Common myeloid progenitor, CD34-positive (primary cell): Measurements from ENCODE around the gene SEC14L6.
"Not testable (repeated sequence)": the region's sequence is repeated elsewhere in the genome, so short reads cannot be mapped to it uniquely, and the experiment has no call there.

Source experiments
- CTCF ChIA-PET: fragments of 350-600 bp; sonication (Branson Sonifier 250); formaldehyde crosslinking; loops from one replicate; lab custom pipeline; 2021; ENCODE audit warnings: antibody characterized with exemption; lab: Charles Lee
- POLR2A ChIA-PET: fragments of 350-600 bp; sonication (Branson Sonifier 250); formaldehyde crosslinking; loops from one replicate; lab custom pipeline; 2021; ENCODE audit warnings: antibody characterized with exemption; lab: Charles Lee
- DNase-seq, 3 donors: peaks; one replicate each; pipeline versions ENCODE4 v3.0.0 to v3.0.0-alpha.2; 2013
- H3K27ac ChIP-seq, 2 experiments: 1 replicate in 1 of 2; 2 replicates in 1 of 2; pipeline ENCODE4 v1.7.0; 2013; ENCODE audit warnings: inconsistent platforms in 2 of 2, low read length in 2 of 2, mild to moderate bottlenecking in 2 of 2, low read depth in 1 of 2, moderate library complexity in 1 of 2; ENCODE audit not compliant: severe bottlenecking in 2 of 2, insufficient read depth in 1 of 2, poor library complexity in 1 of 2
- H3K27me3 ChIP-seq, 5 experiments: replicated peaks in 2 of 5; 1 replicate in 3 of 5; 2 replicates in 2 of 5; pipeline versions ENCODE4 v1.6.1 to v1.7.0; 2013; ENCODE audit warnings: low read length in 4 of 5, mild to moderate bottlenecking in 2 of 5, moderate library complexity in 2 of 5, inconsistent platforms in 1 of 5; ENCODE audit not compliant: insufficient read depth in 5 of 5, control insufficient read depth in 4 of 5
- H3K36me3 ChIP-seq, 4 experiments: 1 replicate in 2 of 4; 2 replicates in 2 of 4; pipeline versions ENCODE4 v1.6.1 to v1.7.0; 2013; ENCODE audit warnings: low read length in 3 of 4, control low read depth in 1 of 4, mild to moderate bottlenecking in 1 of 4; ENCODE audit not compliant: control insufficient read depth in 4 of 4, insufficient read depth in 4 of 4
- H3K4me1 ChIP-seq, 4 experiments: 1 replicate in 3 of 4; 2 replicates in 1 of 4; pipeline versions ENCODE4 v1.6.1 to v1.7.1; 2013; ENCODE audit warnings: low read length in 3 of 4, mild to moderate bottlenecking in 3 of 4, control low read depth in 1 of 4, inconsistent platforms in 1 of 4, moderate library complexity in 1 of 4; ENCODE audit not compliant: control insufficient read depth in 4 of 4, insufficient read depth in 4 of 4; ENCODE audit errors: control extremely low read depth in 1 of 4
- H3K4me3 ChIP-seq, 7 experiments: 1 replicate in 4 of 7; 2 replicates in 3 of 7; pipeline versions ENCODE4 v1.5.1 to v1.7.0; 2013; ENCODE audit warnings: mild to moderate bottlenecking in 7 of 7, low read length in 6 of 7, moderate library complexity in 6 of 7, inconsistent platforms in 2 of 7, low read depth in 2 of 7, control low read depth in 1 of 7; ENCODE audit not compliant: insufficient read depth in 4 of 7, control insufficient read depth in 1 of 7; ENCODE audit errors: extremely low read depth in 1 of 7
- H3K9me3 ChIP-seq, 5 experiments: 1 replicate in 4 of 5; 2 replicates in 1 of 5; pipeline versions ENCODE4 v1.6.1 to v1.7.1; 2013; ENCODE audit warnings: low read length in 4 of 5, mild to moderate bottlenecking in 2 of 5, inconsistent platforms in 1 of 5, low read depth in 1 of 5, moderate library complexity in 1 of 5; ENCODE audit not compliant: control insufficient read depth in 4 of 5, insufficient read depth in 2 of 5; ENCODE audit errors: control extremely low read depth in 1 of 5
- WGBS: methylation state at CpG from one replicate; pipeline ENCODE4 v1.1.5; 2013; ENCODE audit not compliant: insufficient coverage; 5-methylcytosine and 5-hydroxymethylcytosine counted together

SEC14L6 gene

DNA sequence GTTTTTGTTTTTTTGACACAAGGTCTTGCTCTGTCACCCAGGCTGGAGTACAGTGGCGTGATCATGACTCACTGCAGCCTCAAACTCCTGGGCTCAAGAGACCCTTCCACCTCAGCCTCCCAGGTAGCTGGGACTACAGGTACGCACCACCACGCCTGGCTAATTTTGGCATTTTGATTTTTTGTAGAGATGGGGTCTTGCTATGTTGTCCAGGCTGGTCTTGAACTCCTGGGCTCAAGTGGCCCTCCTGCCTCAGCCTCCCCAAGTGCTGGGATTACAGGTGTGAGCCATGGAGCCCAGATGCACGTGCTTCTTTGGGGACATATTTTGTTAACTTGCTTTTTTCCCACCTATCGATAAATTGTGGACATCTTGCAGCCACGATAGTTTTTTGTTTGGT lies 20.7 kb upstream of the SEC14L6 start:
- H3K4me3 ChIP-seq, DNase-seq, CTCF ChIA-PET, H3K4me1 ChIP-seq, H3K27ac ChIP-seq, H3K9me3 ChIP-seq, POLR2A ChIA-PET, H3K36me3 ChIP-seq: not testable (repeated sequence)
- H3K27me3 ChIP-seq, result peaks cover 0 to 12% (median 4%) of the 10 kb centered on the region in 5 experiments
- WGBS, result 93% methylated on average over 2 of the region's 6 CpGs

GRCh38 chr22:30566125-30566524 lies 19.6 kb upstream of the SEC14L6 start:
- Histone ChIP-seq H3K4me1 (no peaks in the 10 kb centered on the region), H3K4me3 (no peak overlapping the region), H3K27me3 (peaks cover 0 to 12% (median 4%) of the 10 kb centered on the region in 5 experiments), H3K36me3 (no peaks in the 10 kb centered on the region), H3K27ac (no peak overlapping the region), H3K9me3 (no peaks in the 10 kb centered on the region)
- CTCF ChIA-PET, result no interaction called here
- 85% methylated on average over 7 of the region's 7 CpGs for WGBS
- POLR2A ChIA-PET, result interaction anchor here (0.6 kb wide), 1 partner anchor 14 kb away, joined by 3 read pairs; no protein-coding TSS in a partner anchor
- DNase-seq, result no peak

- 96% methylated on average over 4 of the region's 4 CpGs for WGBS
- Histone ChIP-seq H3K36me3 (no peaks in the 10 kb centered on the region), H3K27ac (no peak overlapping the region), H3K27me3 (peaks cover 0 to 12% (median 2%) of the 10 kb centered on the region in 5 experiments), H3K9me3 (no peaks in the 10 kb centered on the region), H3K4me3 (no peak overlapping the region), H3K4me1 (no peaks in the 10 kb centered on the region)
- ChIA-PET POLR2A (interaction anchor here (0.6 kb wide), 1 partner anchor 13 kb away, joined by 3 read pairs; no protein-coding TSS in a partner anchor), CTCF (no interaction called here)
- no peak for DNase-seq
Observed at GRCh38 chr22:30565341-30565740, 18.8 kb upstream of the SEC14L6 start.

DNA sequence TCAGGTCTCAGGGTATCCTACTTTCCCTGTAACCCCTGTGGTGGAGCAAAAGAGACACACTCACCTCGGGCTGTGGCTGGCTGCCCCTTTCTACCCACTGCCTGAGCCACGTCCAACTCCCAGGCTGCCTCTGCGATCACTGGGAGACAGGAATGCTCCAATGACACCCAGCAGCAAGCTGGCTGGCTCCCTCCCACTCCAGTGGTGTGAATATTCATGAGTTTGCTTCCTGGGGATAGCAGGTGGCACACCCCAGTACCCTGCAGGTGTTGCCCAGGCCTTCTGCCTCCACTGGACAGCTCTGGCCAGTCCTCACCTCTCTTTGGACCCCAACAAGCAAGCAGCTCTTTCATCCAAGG lies 18.2 kb upstream of the SEC14L6 start:
- DNase-seq, result no peak
- H3K9me3 ChIP-seq, result no peaks in the 10 kb centered on the region
- POLR2A ChIA-PET, result no interaction called here
- WGBS, result 93% methylated on average over 2 of the region's 3 CpGs
- H3K27ac ChIP-seq, result no peak overlapping the region
- H3K36me3 ChIP-seq, result no peaks in the 10 kb centered on the region
- CTCF ChIA-PET, result no interaction called here
- no peaks in the 10 kb centered on the region for H3K4me1 ChIP-seq
- no peak overlapping the region for H3K4me3 ChIP-seq
- H3K27me3 ChIP-seq, result peaks cover 0 to 12% (median 2%) of the 10 kb centered on the region in 5 experiments

- ChIA-PET POLR2A (interaction anchor here (0.6 kb wide), 1 partner anchor 556 kb away, joined by 3 read pairs; no protein-coding TSS in a partner anchor), CTCF (no interaction called here)
- Histone ChIP-seq H3K27me3 (peaks cover 0 to 11% (median 2%) of the 10 kb centered on the region in 5 experiments), H3K4me3 (no peak overlapping the region), H3K36me3 (no peaks in the 10 kb centered on the region), H3K9me3 (no peaks in the 10 kb centered on the region), H3K4me1 (no peaks in the 10 kb centered on the region), H3K27ac (no peak overlapping the region)
- WGBS, result 95% methylated on average over 6 of the region's 8 CpGs
- DNase-seq, result no peak
Observed at GRCh38 chr22:30564045-30564760, 17.7 kb upstream of the SEC14L6 start.

DNA sequence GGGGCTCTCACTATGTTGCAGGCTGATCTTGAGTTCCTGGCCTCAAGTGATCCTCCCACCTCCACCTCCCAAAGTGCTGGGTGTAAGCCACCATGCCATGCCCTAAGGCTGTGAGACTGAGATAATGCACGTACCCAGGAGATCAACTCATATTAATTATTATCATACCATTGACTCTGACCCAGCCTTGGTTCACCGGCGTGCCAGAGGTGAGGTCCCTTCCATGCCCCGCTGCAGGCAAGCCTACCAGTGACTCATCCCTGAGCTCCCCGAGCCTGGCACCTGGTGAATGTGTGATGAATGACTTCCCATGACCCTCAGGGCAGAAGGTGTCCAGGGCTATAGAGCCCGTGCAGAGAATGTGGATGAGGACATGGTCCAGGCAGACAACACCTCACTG lies 15.8 kb upstream of the SEC14L6 start:
- ChIA-PET POLR2A (no interaction called here), CTCF (interaction anchor here (0.6 kb wide), 1 partner anchor 600 kb away, joined by 3 read pairs; no protein-coding TSS in a partner anchor)
- DNase-seq, result no peak
- no peaks in the 10 kb centered on the region for H3K4me1 ChIP-seq
- no peak overlapping the region for H3K27ac ChIP-seq
- H3K9me3 ChIP-seq, result no peaks in the 10 kb centered on the region
- WGBS, result 91% methylated on average over 4 of the region's 6 CpGs
- peaks cover 0 to 10% (median 0%) of the 10 kb centered on the region in 5 experiments for H3K27me3 ChIP-seq
- H3K36me3 ChIP-seq, result no peaks in the 10 kb centered on the region
- H3K4me3 ChIP-seq, result no peak overlapping the region

DNA sequence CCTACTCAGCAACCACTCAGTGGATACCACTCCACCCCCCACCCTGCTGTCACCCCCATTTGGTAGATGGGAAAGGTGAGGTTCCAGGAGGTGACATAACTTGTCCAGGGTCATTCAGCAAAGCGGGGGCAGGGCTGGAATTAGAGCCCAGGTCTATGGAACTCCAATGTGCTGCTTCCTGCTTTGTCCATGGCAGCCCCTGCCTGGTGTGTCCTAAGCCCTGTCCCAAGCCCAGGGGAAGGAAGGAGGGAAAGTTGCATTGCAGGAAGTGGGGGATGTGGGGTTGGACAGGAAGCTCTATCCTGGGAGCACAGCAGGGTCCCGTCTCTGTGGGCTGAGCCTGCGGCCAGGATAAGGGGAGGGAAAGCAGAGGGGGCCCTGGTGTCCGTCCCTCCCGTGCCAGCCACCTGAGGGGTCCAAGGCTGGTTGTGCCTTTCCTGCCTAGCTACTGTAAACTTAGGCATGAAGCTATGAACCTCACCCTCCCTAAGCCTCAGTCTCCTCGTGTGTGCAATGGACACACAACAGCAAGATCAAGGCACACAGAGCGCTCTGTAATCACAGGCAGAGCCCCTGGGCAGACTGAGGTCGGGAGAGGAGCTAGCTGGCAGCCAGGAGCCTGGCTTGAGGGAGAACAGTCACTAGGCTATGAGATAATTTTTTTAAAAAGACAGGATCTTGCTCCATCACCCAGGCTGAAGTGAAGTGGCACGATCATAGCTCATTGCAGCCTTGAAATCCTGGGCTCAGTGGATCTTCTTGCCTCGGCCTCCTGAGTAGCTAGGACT lies 15.1 kb upstream of the SEC14L6 start:
- no peak for DNase-seq
- no peak overlapping the region for H3K27ac ChIP-seq
- no peaks in the 10 kb centered on the region for H3K9me3 ChIP-seq
- CTCF ChIA-PET, result interaction anchor here (0.6 to 0.9 kb wide), 2 partner anchors 9 to 601 kb away, joined by 3 read pairs; no protein-coding TSS in a partner anchor
- no peak overlapping the region for H3K4me3 ChIP-seq
- peaks cover 0 to 10% (median 0%) of the 10 kb centered on the region in 5 experiments for H3K27me3 ChIP-seq
- POLR2A ChIA-PET, result no interaction called here
- WGBS, result 79% methylated on average over 10 of the region's 10 CpGs
- H3K36me3 ChIP-seq, result no peaks in the 10 kb centered on the region
- H3K4me1 ChIP-seq, result no peaks in the 10 kb centered on the region
